IMR-90 (cell line): ENCODE results near the gene TOMM22. TPM values are rescaled to one million over a fixed set of nuclear protein-coding genes. Genes with fewer than 3 reads are reported as not detected.

Source experiments
- ATAC-seq: fragments of 200-7000 bp; cut with Tn5 transposase; 2 replicates; pipeline ENCODE4 v1.9.1; 2020; ENCODE audit warnings: low read depth, mild to moderate bottlenecking, moderate library complexity
- BruUV-seq: library from RNA; stranded (reverse); fragments of 400-500 nt; replicated peaks from 2 replicates; lab custom pipeline; 2021; lab: Mats Ljungman, UMichigan
- CTCF ChIA-PET: fragments of 300-600 bp; formaldehyde crosslinking; extraction: SDS; loops from one replicate; lab custom pipeline; 2021; ENCODE audit warnings: antibody characterized with exemption; lab: Yijun Ruan, JAX
- POLR2A ChIA-PET: fragments of 300-600 bp; sonication (Branson Sonifier 250); formaldehyde crosslinking; loops from one replicate; lab custom pipeline; 2022; ENCODE audit warnings: antibody characterized with exemption; ENCODE audit not compliant: unreplicated experiment; lab: Charles Lee
- DNase-seq: peaks from one replicate; pipeline ENCODE4 v3.0.0; 2013
- H2AFZ ChIP-seq: replicated peaks from 2 replicates; pipeline ENCODE3; 2013; ENCODE audit warnings: low read length, mild to moderate bottlenecking; ENCODE audit not compliant: poor library complexity
- H2AK5ac ChIP-seq: 2 replicates; pipeline ENCODE4 v1.6.1; 2013; ENCODE audit warnings: low read depth, low read length, inconsistent platforms
- H2AK9ac ChIP-seq: replicated peaks from 2 replicates; pipeline ENCODE3; 2013; ENCODE audit warnings: mild to moderate bottlenecking, low read depth, low read length, moderate library complexity; ENCODE audit not compliant: poor library complexity
- H2BK120ac ChIP-seq: 2 replicates; pipeline ENCODE4 v1.6.1; 2013; ENCODE audit warnings: low read depth, low read length, inconsistent platforms
- H2BK15ac ChIP-seq: 3 replicates; pipeline ENCODE4 v1.6.1; 2013; ENCODE audit warnings: low read depth, low read length, inconsistent platforms
- H2BK20ac ChIP-seq: 2 replicates; pipeline ENCODE4 v1.6.1; 2013; ENCODE audit warnings: low read depth, mild to moderate bottlenecking, inconsistent platforms, low read length, moderate library complexity
- H2BK5ac ChIP-seq: 2 replicates; pipeline ENCODE4 v1.6.1; 2013; ENCODE audit warnings: mild to moderate bottlenecking, low read depth, low read length, inconsistent platforms; ENCODE audit not compliant: poor library complexity, severe bottlenecking
- H3K14ac ChIP-seq: replicated peaks from 2 replicates; pipeline ENCODE4 v1.6.1; 2013; ENCODE audit warnings: low read depth, low read length, inconsistent platforms
- H3K18ac ChIP-seq: 2 replicates; pipeline ENCODE4 v1.6.1; 2013; ENCODE audit warnings: low read depth, low read length, control low read depth
- H3K23ac ChIP-seq: 2 replicates; pipeline ENCODE4 v1.6.1; 2013; ENCODE audit warnings: low read depth, low read length, inconsistent platforms
- H3K27ac ChIP-seq: 2 replicates; pipeline ENCODE4 v1.5.1; 2013; ENCODE audit warnings: mild to moderate bottlenecking, control low read depth, low read length; ENCODE audit not compliant: insufficient read depth
- H3K27me3 ChIP-seq: 2 replicates; pipeline ENCODE4 v1.6.1; 2013; ENCODE audit warnings: low read length; ENCODE audit not compliant: control insufficient read depth, insufficient read depth
- H3K36me3 ChIP-seq: 2 replicates; pipeline ENCODE4 v1.6.1; 2013; ENCODE audit warnings: low read length, mixed read lengths; ENCODE audit not compliant: control insufficient read depth, insufficient read depth
- H3K4ac ChIP-seq: 2 replicates; pipeline ENCODE4 v1.6.1; 2013; ENCODE audit warnings: low read depth, low read length, inconsistent platforms
- H3K4me1 ChIP-seq: 2 replicates; pipeline ENCODE4 v1.6.1; 2013; ENCODE audit warnings: low read length, mixed read lengths; ENCODE audit not compliant: control insufficient read depth, insufficient read depth
- H3K4me2 ChIP-seq: 2 replicates; pipeline ENCODE4 v1.6.1; 2013; ENCODE audit warnings: low read depth, mild to moderate bottlenecking, control low read depth, low read length, moderate library complexity
- H3K4me3 ChIP-seq: 2 replicates; pipeline ENCODE4 v1.5.1; 2013; ENCODE audit warnings: low read depth, mild to moderate bottlenecking, control low read depth, low read length, moderate library complexity; ENCODE audit not compliant: insufficient read depth
- H3K56ac ChIP-seq: 2 replicates; pipeline ENCODE4 v1.6.1; 2013; ENCODE audit warnings: low read length, inconsistent platforms; ENCODE audit not compliant: insufficient read depth; ENCODE audit errors: extremely low read depth
- H3K79me1 ChIP-seq, 2 experiments: 2 replicates each; pipeline ENCODE4 v1.6.1; 2013; ENCODE audit warnings: low read length in 2 of 2, inconsistent platforms in 1 of 2, low read depth in 1 of 2
- H3K9ac ChIP-seq: 2 replicates; pipeline ENCODE4 v1.6.1; 2013; ENCODE audit warnings: low read depth, low read length, control low read depth
- H3K9me1 ChIP-seq: 2 replicates; pipeline ENCODE4 v1.6.1; 2013; ENCODE audit warnings: low read length, inconsistent platforms; ENCODE audit not compliant: insufficient read depth
- H3K9me3 ChIP-seq: 2 replicates; pipeline ENCODE4 v1.6.1; 2013; ENCODE audit warnings: low read length; ENCODE audit not compliant: control insufficient read depth, insufficient read depth
- H4K20me1 ChIP-seq: 2 replicates; pipeline ENCODE4 v1.6.1; 2013; ENCODE audit warnings: low read length, inconsistent platforms; ENCODE audit not compliant: insufficient read depth
- H4K5ac ChIP-seq: 2 replicates; pipeline ENCODE4 v1.6.1; 2013; ENCODE audit warnings: mild to moderate bottlenecking, low read depth, low read length, control low read depth
- H4K8ac ChIP-seq, 2 experiments: 2 replicates each; pipeline ENCODE4 v1.6.1; 2013; ENCODE audit warnings: low read depth in 2 of 2, low read length in 2 of 2, control low read depth in 1 of 2, inconsistent platforms in 1 of 2
- H4K91ac ChIP-seq: 2 replicates; pipeline ENCODE4 v1.6.1; 2013; ENCODE audit warnings: low read depth, low read length, inconsistent platforms; ENCODE audit not compliant: insufficient read depth
- CEBPB ChIP-seq: IDR thresholded peaks from 2 replicates; pipeline ENCODE4 v1.6.1; 2012; ENCODE audit warnings: low read depth, low read length, improper control_type of control experiment
- CHD1 ChIP-seq: IDR thresholded peaks from 2 replicates; pipeline ENCODE4 v1.6.1; 2012; ENCODE audit warnings: low read depth, low read length, improper control_type of control experiment
- FOS ChIP-seq: fragments of 150-350 bp; IDR thresholded peaks from 2 replicates; pipeline ENCODE4 v1.6.1; 2016; ENCODE audit warnings: low read depth, low read length
- MAFK ChIP-seq: IDR thresholded peaks from 2 replicates; pipeline ENCODE4 v1.6.1; 2012; ENCODE audit warnings: low read depth, low read length, improper control_type of control experiment
- MAZ ChIP-seq: IDR thresholded peaks from 2 replicates; pipeline ENCODE4 v1.6.1; 2012; ENCODE audit warnings: low read depth, mild to moderate bottlenecking, low read length, improper control_type of control experiment, moderate library complexity, borderline replicate concordance
- MXI1 ChIP-seq: IDR thresholded peaks from 2 replicates; pipeline ENCODE4 v1.6.1; 2012; ENCODE audit warnings: low read depth, mild to moderate bottlenecking, low read length, moderate library complexity, borderline replicate concordance
- NFE2L2 ChIP-seq: fragments of 150-350 bp; IDR thresholded peaks from 2 replicates; pipeline ENCODE4 v1.6.1; 2016; ENCODE audit warnings: low read depth, mild to moderate bottlenecking, low read length
- POLR2A ChIP-seq: IDR thresholded peaks from 2 replicates; pipeline ENCODE4 v1.6.1; 2012; ENCODE audit warnings: mild to moderate bottlenecking, low read depth, low read length
- RAD21 ChIP-seq: IDR thresholded peaks from 2 replicates; pipeline ENCODE4 v1.6.1; 2012; ENCODE audit warnings: low read length, improper control_type of control experiment
- RCOR1 ChIP-seq: IDR thresholded peaks from 2 replicates; pipeline ENCODE4 v1.6.1; 2012; ENCODE audit warnings: mild to moderate bottlenecking, low read length, improper control_type of control experiment; ENCODE audit not compliant: insufficient replicate concordance
- SMC3 ChIP-seq: fragments of 150-350 bp; IDR thresholded peaks from 2 replicates; pipeline ENCODE4 v1.6.1; 2016; ENCODE audit warnings: low read depth, mild to moderate bottlenecking, antibody characterized with exemption, low read length, moderate library complexity
- WGBS, 2 experiments: methylation state at CpG; one replicate each; pipeline versions ENCODE4 v1.1.5 to v1.1.7; 2013; ENCODE audit warnings: missing lambda C conversion rate in 2 of 2; ENCODE audit not compliant: insufficient read length in 1 of 2; ENCODE audit errors: extremely low coverage in 2 of 2; 5-methylcytosine and 5-hydroxymethylcytosine counted together
- dilution Hi-C: fragments of 300-500 bp; cut with HindIII; formaldehyde crosslinking; loops from one replicate; pipeline ENCODE4 v1.14.3; 2018; ENCODE audit warnings: low sequenced_read_pairs; ENCODE audit not compliant: unreplicated experiment
- in situ Hi-C: fragments of 300-500 bp; cut with MboI; formaldehyde crosslinking; loops from 3 replicates; pipeline ENCODE4 v1.14.3; 2019; ENCODE audit warnings: low sequenced_read_pairs, inconsistent platforms, mixed read lengths
- intact Hi-C: fragments of 100-400 bp; cut with micrococcal nuclease; formaldehyde crosslinking; loops from 2 replicates; pipeline ENCODE4 v1.10.0; 2022
- polyA plus RNA-seq, 3 experiments: library from polyadenylated mRNA; depleted of rRNA; stranded (reverse); fragments of >200 nt; gene quantifications; 2 replicates each; pipeline ENCODE4 v1.2.3, GENCODE V29; 2012; ENCODE audit warnings: low replicate concordance in 1 of 3
- total RNA-seq: library from RNA; depleted of rRNA; stranded (reverse); fragments of >200 nt; gene quantifications from 2 replicates; pipeline ENCODE4 v1.2.3, GENCODE V29; 2012
- TF ChIP-seq, protein P1 (sequence below): conservative IDR thresholded peaks from 2 replicates; pipeline ENCODE4 v1.5.1; 2012; ENCODE audit warnings: mild to moderate bottlenecking, low read depth, low read length, improper control_type of control experiment
- TF ChIP-seq, protein P2 (sequence below): fragments of 150-350 bp; IDR thresholded peaks from 2 replicates; pipeline ENCODE4 v1.6.1; 2017; ENCODE audit warnings: mild to moderate bottlenecking, antibody characterized with exemption, low read length, low read depth
- TF ChIP-seq, protein P3 (sequence below): fragments of 150-350 bp; IDR thresholded peaks from 2 replicates; pipeline ENCODE4 v1.6.1; 2016; ENCODE audit warnings: low read depth, mild to moderate bottlenecking, low read length, moderate library complexity, borderline replicate concordance

TOMM22 gene
- total and polyA plus RNA-seq, 2 of the 4 experiments (the other 2 are of a cell fraction): 38.7 to 78.0 TPM

DNA sequence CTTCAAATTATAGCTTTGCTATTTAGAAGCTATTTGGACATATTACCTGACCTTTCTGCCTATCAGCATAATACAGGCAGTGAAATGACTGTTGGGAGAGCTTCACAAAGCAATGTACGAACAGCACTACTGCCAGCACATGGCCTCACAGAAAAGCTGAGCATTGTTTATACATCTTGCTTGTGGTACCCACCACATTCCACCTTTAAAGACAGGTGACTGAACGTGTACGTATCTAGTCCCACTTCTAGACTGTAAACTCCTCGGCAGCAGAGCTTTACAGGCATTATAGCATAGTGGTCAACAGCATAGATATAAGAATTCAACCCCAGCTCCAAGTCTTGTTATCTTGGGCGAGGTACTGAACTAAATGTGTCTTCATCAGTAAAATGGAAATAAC lies 17.4 kb downstream of the TOMM22 start:
- Histone ChIP-seq H4K91ac (peak overlapping the region; percentile 13; the same call in 1 of the 2 replicates), H3K4me2 (peak overlapping the region; percentile 100), H2BK5ac (peak overlapping the region; percentile 88), H3K4me1 (peaks cover 11% of the 10 kb centered on the region), H3K4me3 (peak overlapping the region; percentile 96), H2BK20ac (no peak overlapping the region), H3K18ac (no peak overlapping the region), H2BK120ac (no peak overlapping the region), H3K14ac (peak overlapping the region; percentile 68; the same call in 1 of the 2 replicates), H3K9me3 (no peaks in the 10 kb centered on the region), H3K27me3 (no peaks in the 10 kb centered on the region), H3K4ac (peak overlapping the region; percentile 92; the same call in 1 of the 2 replicates), H3K56ac (peak overlapping the region; percentile 93; the same call in 1 of the 2 replicates), H3K9me1 (peaks cover 17% of the 10 kb centered on the region), H4K20me1 (peaks cover 14% of the 10 kb centered on the region; the same call in 1 of the 2 replicates), H3K27ac (peak overlapping the region; percentile 5; the same call in 1 of the 2 replicates), H4K8ac (peak overlapping the region in 1 of 2 experiments; percentile 6; a peak in 2 of 4 replicates), H3K9ac (peak overlapping the region; percentile 99), H2AFZ (no peak overlapping the region), H3K23ac (peak overlapping the region; percentile 74), H3K79me1 (peaks cover 19 to 53% of the 10 kb centered on the region in 2 experiments), H2AK5ac (peak overlapping the region; percentile 85; the same call in 1 of the 2 replicates), H2AK9ac (peak overlapping the region; percentile 4), H4K5ac (no peak overlapping the region), H3K36me3 (peaks cover 2% of the 10 kb centered on the region; the same call in 1 of the 2 replicates), H2BK15ac (no peak overlapping the region)
- CTCF ChIA-PET: interaction anchor here (0.9 to 1.1 kb wide), 2 partner anchors 17 to 647 kb away, joined by 3 read pairs; partner anchors contain the start of gene TOMM22
- dilution Hi-C loops (no loop called here), intact Hi-C loops (no loop called here), in situ Hi-C loops (no loop called here)
- ATAC-seq (no peak), DNase-seq (no peak)
- WGBS, 2 experiments: 83% methylated on average over 1 of the region's 5 CpGs; no CpG with 5 or more reads in 1 of the 2 experiments
- no TSS peak for BruUV-seq
- TF ChIP-seq MAFK (no peak), POLR2A (no peak), SMC3 (no peak), RCOR1 (no peak), CHD1 (no peak), CEBPB (no peak), FOS (no peak), RAD21 (no peak), MAZ (no peak), MXI1 (no peak), NFE2L2 (no peak)
- TF ChIP-seq, protein P1, sequence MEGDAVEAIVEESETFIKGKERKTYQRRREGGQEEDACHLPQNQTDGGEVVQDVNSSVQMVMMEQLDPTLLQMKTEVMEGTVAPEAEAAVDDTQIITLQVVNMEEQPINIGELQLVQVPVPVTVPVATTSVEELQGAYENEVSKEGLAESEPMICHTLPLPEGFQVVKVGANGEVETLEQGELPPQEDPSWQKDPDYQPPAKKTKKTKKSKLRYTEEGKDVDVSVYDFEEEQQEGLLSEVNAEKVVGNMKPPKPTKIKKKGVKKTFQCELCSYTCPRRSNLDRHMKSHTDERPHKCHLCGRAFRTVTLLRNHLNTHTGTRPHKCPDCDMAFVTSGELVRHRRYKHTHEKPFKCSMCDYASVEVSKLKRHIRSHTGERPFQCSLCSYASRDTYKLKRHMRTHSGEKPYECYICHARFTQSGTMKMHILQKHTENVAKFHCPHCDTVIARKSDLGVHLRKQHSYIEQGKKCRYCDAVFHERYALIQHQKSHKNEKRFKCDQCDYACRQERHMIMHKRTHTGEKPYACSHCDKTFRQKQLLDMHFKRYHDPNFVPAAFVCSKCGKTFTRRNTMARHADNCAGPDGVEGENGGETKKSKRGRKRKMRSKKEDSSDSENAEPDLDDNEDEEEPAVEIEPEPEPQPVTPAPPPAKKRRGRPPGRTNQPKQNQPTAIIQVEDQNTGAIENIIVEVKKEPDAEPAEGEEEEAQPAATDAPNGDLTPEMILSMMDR: no peak
- TF ChIP-seq, protein P2, sequence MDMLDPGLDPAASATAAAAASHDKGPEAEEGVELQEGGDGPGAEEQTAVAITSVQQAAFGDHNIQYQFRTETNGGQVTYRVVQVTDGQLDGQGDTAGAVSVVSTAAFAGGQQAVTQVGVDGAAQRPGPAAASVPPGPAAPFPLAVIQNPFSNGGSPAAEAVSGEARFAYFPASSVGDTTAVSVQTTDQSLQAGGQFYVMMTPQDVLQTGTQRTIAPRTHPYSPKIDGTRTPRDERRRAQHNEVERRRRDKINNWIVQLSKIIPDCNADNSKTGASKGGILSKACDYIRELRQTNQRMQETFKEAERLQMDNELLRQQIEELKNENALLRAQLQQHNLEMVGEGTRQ: no peak
- TF ChIP-seq, protein P3, sequence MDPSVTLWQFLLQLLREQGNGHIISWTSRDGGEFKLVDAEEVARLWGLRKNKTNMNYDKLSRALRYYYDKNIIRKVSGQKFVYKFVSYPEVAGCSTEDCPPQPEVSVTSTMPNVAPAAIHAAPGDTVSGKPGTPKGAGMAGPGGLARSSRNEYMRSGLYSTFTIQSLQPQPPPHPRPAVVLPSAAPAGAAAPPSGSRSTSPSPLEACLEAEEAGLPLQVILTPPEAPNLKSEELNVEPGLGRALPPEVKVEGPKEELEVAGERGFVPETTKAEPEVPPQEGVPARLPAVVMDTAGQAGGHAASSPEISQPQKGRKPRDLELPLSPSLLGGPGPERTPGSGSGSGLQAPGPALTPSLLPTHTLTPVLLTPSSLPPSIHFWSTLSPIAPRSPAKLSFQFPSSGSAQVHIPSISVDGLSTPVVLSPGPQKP: no peak
- POLR2A ChIA-PET: no interaction called here
